Islet of Langerhans (tissue), 1 donor: ENCODE measurements around the gene DOC2A.
A peak's percentile ranks its signal among the peaks of the same experiment; 100 is the strongest.
"Not testable (repeated sequence)": the region's sequence is repeated elsewhere in the genome, so short reads cannot be mapped to it uniquely, and the experiment has no call there.

Experiments
- FAIRE-seq: peaks from one replicate; lab custom pipeline; 2011; peaks lifted over from hg19 to GRCh38; lab: Jason Lieb, UNC

Gene DOC2A

GRCh38 chr16:30010844-30011713, at the start of gene DOC2A:
DOC2A (minus strand) TSS chr16:30011027; CDS start chr16:30010222, 805 bp downstream.
- no peak for FAIRE-seq

GRCh38 chr16:30060346-30060745, 49.5 kb upstream of the DOC2A start:
- no peak for FAIRE-seq

GRCh38 chr16:30054959-30055553, 44.2 kb upstream of the DOC2A start:
- peak; percentile 27 for FAIRE-seq

- no peak for FAIRE-seq
Observed at GRCh38 chr16:30054451-30054850, 43.6 kb upstream of the DOC2A start.

GRCh38 chr16:30053376-30054015, 42.7 kb upstream of the DOC2A start:
- no peak for FAIRE-seq

GRCh38 chr16:30052671-30053372, 42.0 kb upstream of the DOC2A start:
- no peak for FAIRE-seq

GRCh38 chr16:30051518-30051917, 40.7 kb upstream of the DOC2A start:
- FAIRE-seq: no peak

- FAIRE-seq: no peak
Observed at GRCh38 chr16:30049871-30050270, 39.0 kb upstream of the DOC2A start.

GRCh38 chr16:30046588-30046987, 35.8 kb upstream of the DOC2A start:
- FAIRE-seq: no peak

GRCh38 chr16:30046178-30046577, 35.4 kb upstream of the DOC2A start:
- FAIRE-seq: no peak

GRCh38 chr16:30041841-30042240, 31.0 kb upstream of the DOC2A start:
- FAIRE-seq: peak; percentile 58

GRCh38 chr16:30040690-30041089, 29.9 kb upstream of the DOC2A start:
- not testable (repeated sequence) for FAIRE-seq

GRCh38 chr16:30040221-30040620, 29.4 kb upstream of the DOC2A start:
- FAIRE-seq: no peak

- no peak for FAIRE-seq
Observed at GRCh38 chr16:30033270-30033669, 22.4 kb upstream of the DOC2A start.

- no peak for FAIRE-seq
Observed at GRCh38 chr16:30032083-30032819, 21.4 kb upstream of the DOC2A start.

GRCh38 chr16:30031477-30031918, 20.7 kb upstream of the DOC2A start:
- no peak for FAIRE-seq

GRCh38 chr16:30030841-30031413, 20.1 kb upstream of the DOC2A start, which contains the start of gene TLCD3B:
TLCD3B (minus strand) TSS chr16:30031271; CDS start chr16:30030527, 744 bp downstream.
- no peak for FAIRE-seq

- no peak for FAIRE-seq
Observed at GRCh38 chr16:30030011-30030685, 19.3 kb upstream of the DOC2A start.

- no peak for FAIRE-seq
Observed at GRCh38 chr16:30028438-30029076, 17.7 kb upstream of the DOC2A start.
